CD4-positive, alpha-beta T cell (primary cell): ENCODE results near the gene TCAP. TPM values are rescaled to one million over a fixed set of nuclear protein-coding genes. Genes with fewer than 3 reads are reported as not detected.

Experiments used
- ATAC-seq: fragments of 200-7000 bp; cut with Tn5 transposase; one replicate; pipeline ENCODE4 v1.10.0; 2022; ENCODE audit warnings: mild to moderate bottlenecking; ENCODE audit not compliant: poor library complexity
- CTCF ChIA-PET: fragments of 350-600 bp; sonication (Branson Sonifier 250); formaldehyde crosslinking; loops from one replicate; lab custom pipeline; 2021; ENCODE audit warnings: antibody characterized with exemption, inconsistent platforms; lab: Charles Lee
- POLR2A ChIA-PET: fragments of 350-600 bp; sonication (Branson Sonifier 250); formaldehyde crosslinking; loops from one replicate; lab custom pipeline; 2021; ENCODE audit warnings: antibody characterized with exemption, inconsistent platforms; lab: Charles Lee
- DNase-seq, 14 experiments: peaks; one replicate each; pipeline ENCODE4 v3.0.0-alpha.2; 2013 to 2020; ENCODE audit warnings: mixed read lengths in 2 of 14
- H3K27ac ChIP-seq, 2 donors: one replicate each; pipeline versions ENCODE4 v1.5.1 to v1.7.0; 2013; ENCODE audit warnings: low read length in 2 of 2, low read depth in 1 of 2, mild to moderate bottlenecking in 1 of 2
- H3K27me3 ChIP-seq, 2 experiments: 1 replicate in 1 of 2; 2 replicates in 1 of 2; pipeline versions ENCODE4 v1.6.1 to v1.7.0; 2013; ENCODE audit warnings: low read length in 2 of 2, control low read depth in 1 of 2, mild to moderate bottlenecking in 1 of 2, moderate library complexity in 1 of 2; ENCODE audit not compliant: insufficient read depth in 2 of 2, control insufficient read depth in 1 of 2
- H3K36me3 ChIP-seq: one replicate; pipeline ENCODE4 v1.6.1; 2013; ENCODE audit warnings: low read length, control low read depth; ENCODE audit not compliant: insufficient read depth
- H3K4me1 ChIP-seq: one replicate; pipeline ENCODE4 v1.6.1; 2013; ENCODE audit warnings: low read length, control low read depth; ENCODE audit not compliant: insufficient read depth
- H3K4me3 ChIP-seq: one replicate; pipeline ENCODE4 v1.5.1; 2013; ENCODE audit warnings: mild to moderate bottlenecking, low read length, moderate library complexity
- H3K9me3 ChIP-seq, 2 experiments: 1 replicate in 1 of 2; 2 replicates in 1 of 2; pipeline versions ENCODE4 v1.6.1 to v1.7.0; 2013; ENCODE audit warnings: low read length in 2 of 2, mild to moderate bottlenecking in 2 of 2, control low read depth in 1 of 2, moderate library complexity in 1 of 2; ENCODE audit not compliant: control insufficient read depth in 1 of 2, insufficient read depth in 1 of 2
- H3K27ac Mint-ChIP-seq: one replicate; pipeline ENCODE4 v1.8.0; 2020; ENCODE audit warnings: mixed read lengths
- H3K27me3 Mint-ChIP-seq: one replicate; pipeline ENCODE4 v1.8.0; 2021; ENCODE audit warnings: mixed read lengths
- H3K36me3 Mint-ChIP-seq: one replicate; pipeline ENCODE4 v1.8.0; 2021; ENCODE audit warnings: low read depth, mixed read lengths
- H3K4me1 Mint-ChIP-seq: one replicate; pipeline ENCODE4 v1.8.0; 2021; ENCODE audit warnings: low read depth, mixed read lengths
- H3K4me3 Mint-ChIP-seq: one replicate; pipeline ENCODE4 v1.8.0; 2020; ENCODE audit warnings: mild to moderate bottlenecking, mixed read lengths
- H3K9me3 Mint-ChIP-seq: one replicate; pipeline ENCODE4 v1.8.0; 2020; ENCODE audit warnings: mixed read lengths
- CTCF ChIP-seq: fragments of 200-600 bp; IDR thresholded peaks from one replicate; pipeline ENCODE4 v1.8.0; 2022; ENCODE audit warnings: antibody characterized with exemption, mild to moderate bottlenecking
- intact Hi-C, 2 experiments: fragments of 100-400 bp; cut with DNase I in 1 of 2; cut with micrococcal nuclease in 1 of 2; formaldehyde crosslinking; loops; one replicate each; pipeline versions ENCODE4 v1.15.1 to v1.9.0; 2023 to 2025; cut with DNase I, micrococcal nuclease
- total RNA-seq, 174 experiments: library from RNA in 2 of 174; stranded (reverse) in 2 of 174; gene quantifications; one replicate each; pipeline ENCODE4 v1.2.3 and lab custom pipeline; 2021 to 2026

TCAP gene
- total RNA-seq, 2 experiments from 2014 or later = 6.4 TPM

- ATAC-seq = no peak
- POLR2A ChIA-PET = interaction anchor here (0.9 to 2.6 kb wide), 3 partner anchors 12 to 21 kb away, joined by 3 to 10 read pairs (median 3); partner anchors contain the start of gene PGAP3
- H3K36me3 ChIP-seq = peaks cover 7% of the 10 kb centered on the region
- Mint-ChIP-seq H3K27me3 (peaks cover 30% of the 10 kb centered on the region), H3K4me1 (peaks cover 7% of the 10 kb centered on the region), H3K27ac (no peak overlapping the region), H3K4me3 (peak overlapping the region; percentile 65), H3K9me3 (no peaks in the 10 kb centered on the region), H3K36me3 (peaks cover 19% of the 10 kb centered on the region)
- no peak for DNase-seq
- intact Hi-C loops = loop anchor here in 1 of 2 experiments (2.0 to 5.0 kb wide), 2 partner anchors 44 to 86 kb away; no protein-coding TSS in a partner anchor
- H3K27me3 ChIP-seq = peaks cover 15 to 34% of the 10 kb centered on the region in 2 experiments
- peaks cover 29% of the 10 kb centered on the region for H3K4me1 ChIP-seq
- H3K4me3 ChIP-seq = no peak overlapping the region
- no peaks in the 10 kb centered on the region for H3K9me3 ChIP-seq
- no peak overlapping the region for H3K27ac ChIP-seq
- CTCF ChIA-PET = interaction anchor here (1.2 to 3.4 kb wide), 5 partner anchors 13 to 292 kb away, joined by 3 to 21 read pairs (median 4); no protein-coding TSS in a partner anchor
- TF ChIP-seq CTCF = no peak
Measured at GRCh38 chr17:39666601-39667261, 1.6 kb downstream of the TCAP start.

GRCh38 chr17:39667262-39667944 lies 2.3 kb downstream of the TCAP start:
- Mint-ChIP-seq H3K4me1 (peaks cover 14% of the 10 kb centered on the region), H3K27me3 (peaks cover 34% of the 10 kb centered on the region), H3K27ac (no peak overlapping the region), H3K9me3 (no peaks in the 10 kb centered on the region), H3K4me3 (peak overlapping the region; percentile 65), H3K36me3 (peaks cover 15% of the 10 kb centered on the region)
- no peak overlapping the region for H3K27ac ChIP-seq
- peak overlapping the region; percentile 32 for H3K4me3 ChIP-seq
- ATAC-seq (no peak), DNase-seq (peak in 2 of 14 experiments; percentile 30 to 35)
- intact Hi-C loops = loop anchor here in 1 of 2 experiments (2.0 to 5.0 kb wide), 2 partner anchors 45 to 85 kb away; no protein-coding TSS in a partner anchor
- peaks cover 35% of the 10 kb centered on the region for H3K4me1 ChIP-seq
- no peaks in the 10 kb centered on the region for H3K9me3 ChIP-seq
- POLR2A ChIA-PET = interaction anchor here (1.0 to 2.6 kb wide), 4 partner anchors 8 to 63 kb away, joined by 3 to 10 read pairs (median 8); partner anchors contain the start of gene MIEN1
- CTCF ChIA-PET = interaction anchor here (1.2 to 3.4 kb wide), 11 partner anchors 12 to 208 kb away, joined by 3 to 21 read pairs (median 4); no protein-coding TSS in a partner anchor
- peaks cover 15 to 34% of the 10 kb centered on the region in 2 experiments for H3K27me3 ChIP-seq
- TF ChIP-seq CTCF = no peak
- H3K36me3 ChIP-seq = peaks cover under 1% of the 10 kb centered on the region
